Heart right ventricle (tissue), 16 donors: Measurements from ENCODE around the gene FKBP7. TPM values are rescaled to one million over a fixed set of nuclear protein-coding genes. Genes with fewer than 3 reads are reported as not detected.

Experiments used
- ATAC-seq, 8 donors: fragments of 200-7000 bp; cut with Tn5 transposase; one replicate each; pipeline ENCODE4 v1.9.1; 2020; ENCODE audit warnings: mild to moderate bottlenecking in 8 of 8, moderate library complexity in 8 of 8, moderate number of reproducible peaks in 1 of 8
- DNase-seq, 2 donors: peaks; one replicate each; pipeline ENCODE4 v3.0.0-alpha.2; 2020
- H3K27ac ChIP-seq, 10 donors: fragments of 200-600 bp; sonication (generic) in 2 of 10; one replicate each; pipeline versions ENCODE4 v1.5.0 to v1.8.0; 2020 to 2022; ENCODE audit warnings: mild to moderate bottlenecking in 3 of 10
- H3K27me3 ChIP-seq, 7 donors: fragments of 200-600 bp; one replicate each; pipeline ENCODE4 v1.8.0; 2021 to 2022; ENCODE audit warnings: mild to moderate bottlenecking in 2 of 7
- H3K36me3 ChIP-seq, 9 donors: fragments of 200-600 bp; sonication (generic) in 1 of 9; one replicate each; pipeline versions ENCODE4 v1.5.0 to v1.8.0; 2020 to 2022; ENCODE audit warnings: mild to moderate bottlenecking in 2 of 9
- H3K4me1 ChIP-seq, 9 donors: fragments of 200-600 bp; sonication (generic) in 1 of 9; one replicate each; pipeline versions ENCODE4 v1.5.0 to v1.8.0; 2020 to 2022; ENCODE audit warnings: mild to moderate bottlenecking in 4 of 9
- H3K4me3 ChIP-seq, 10 donors: fragments of 200-600 bp; sonication (generic) in 2 of 10; one replicate each; pipeline versions ENCODE4 v1.5.0 to v1.8.0; 2020 to 2022; ENCODE audit warnings: mild to moderate bottlenecking in 7 of 10, moderate library complexity in 2 of 10
- H3K9me3 ChIP-seq, 11 donors: fragments of 200-600 bp in 10 of 11; sonication (generic) in 2 of 11; one replicate each; pipeline versions ENCODE4 v1.5.0 to v1.8.0; 2013 to 2022; ENCODE audit warnings: mild to moderate bottlenecking in 2 of 11, control low read depth in 1 of 11, moderate library complexity in 1 of 11
- CTCF ChIP-seq, 9 donors: fragments of 200-600 bp; sonication (generic) in 2 of 9; IDR thresholded peaks; one replicate each; pipeline versions ENCODE4 v1.5.0 to v1.8.0; 2021 to 2022; ENCODE audit warnings: antibody characterized with exemption in 9 of 9, mild to moderate bottlenecking in 5 of 9, moderate library complexity in 1 of 9
- WGBS, 2 donors: extraction: QIAGEN DNeasy Blood & Tissue Kit; methylation state at CpG; one replicate each; pipeline ENCODE4 v1.1.7; 2013; ENCODE audit warnings: inconsistent platforms in 1 of 2; 5-methylcytosine and 5-hydroxymethylcytosine counted together
- intact Hi-C, 10 donors: fragments of 100-400 bp; cut with DNase I; formaldehyde crosslinking; loops; one replicate each; pipeline versions ENCODE4 v1.11.1 to v1.14.2; 2022
- polyA plus RNA-seq, 2 donors: library from polyadenylated mRNA; stranded (reverse); fragments of 200-250 nt; gene quantifications; one replicate each; pipeline ENCODE4 v1.2.3, GENCODE V29; 2013
- total RNA-seq, 10 donors: library from RNA; stranded (reverse); fragmentation: NEBNext Ultra II Directional in 3 of 10; extraction: Animal tissue kit (Norgen Biotek cat#: 25700) in 3 of 10; gene quantifications; one replicate each; pipeline versions ENCODE4 v1.2.1 to v1.2.4, GENCODE V29; 2021 to 2023
- donor health status: Arrhythmogenic right ventricular cardiomyopathy.
- donor health status: ischemic (EF 13 %, LVEDD 7.1; RV severe dilation, severe dysfunction).
- donor health status: healthy with polysubstance abuse.
- donor health status: DM: no; HTN: yes; CAD: no.
- donor health status: DM: no; HTN: no; CAD: no.
- donor health status: ischemic (EF 25% LVEDD 6.9; RV normal size, moderate dysfunction).
- donor health status: ischemic (EF 25% LVEDD 5.7; RV mildly dilated, moderate dysfunction).
- donor health status: healthy.
- donor health status: DM: yes; HTN: yes; CAD: no.
- donor health status: Ischemic cardiomyopathy.
- donor health status: ischemic (EF 35%, LVEDD 5.7; RV mildly dilated, moderate dysfunction).
- donor health status: nonischemic (EF 11% LVEDD 7.7; RV severe dilation, severe dysfunction).
- donor health status: DM: yes; HTN: yes; CAD: no.
- donor health status: PGD.
- donor health status: ischemic (EF 29% LVEDD 5.4; RV normal size, mild dysfunction).
- donor health status: nonischemic (EF 23%, LVEDD 6.1; RV moderate dilation, normal function).

The FKBP7 gene
- total and polyA plus RNA-seq, 12 donors = 6.1 to 12.4 (median 9.2) TPM

GRCh38 chr2:178436662-178437061 lies 41.7 kb downstream of the FKBP7 start:
- no peak for TF ChIP-seq CTCF (IDR thresholded peaks at IDR 0.05)
- H3K27me3 ChIP-seq = no peaks in the 10 kb centered on the region
- H3K4me1 ChIP-seq = no peaks in the 10 kb centered on the region
- 88 to 92% methylated on average over 2 of the region's 2 CpGs for WGBS, 2 donors
- H3K4me3 ChIP-seq = no peak overlapping the region
- ATAC-seq = no peak
- no peak overlapping the region for H3K27ac ChIP-seq
- H3K9me3 ChIP-seq = no peaks in the 10 kb centered on the region
- H3K36me3 ChIP-seq = peaks cover 0 to 100% (median 64%) of the 10 kb centered on the region in 9 donors
- DNase-seq = no peak
- intact Hi-C loops = no loop called here

- Histone ChIP-seq H3K4me1 (no peaks in the 10 kb centered on the region), H3K36me3 (peaks cover 0 to 82% (median 45%) of the 10 kb centered on the region in 9 donors), H3K4me3 (no peak overlapping the region), H3K27me3 (no peaks in the 10 kb centered on the region), H3K9me3 (peaks cover 0 to 19% (median 4%) of the 10 kb centered on the region in 11 donors), H3K27ac (no peak overlapping the region)
- intact Hi-C loops = no loop called here
- ATAC-seq (peak in 1 of 8 donors; percentile 38), DNase-seq (no peak)
- TF ChIP-seq CTCF (IDR thresholded peaks at IDR 0.05) = no peak
Measured at GRCh38 chr2:178429336-178429735, 49.1 kb downstream of the FKBP7 start.

- Histone ChIP-seq H3K9me3 (peaks cover 0 to 20% (median 4%) of the 10 kb centered on the region in 11 donors), H3K4me1 (no peaks in the 10 kb centered on the region), H3K36me3 (peaks cover 0 to 73% (median 35%) of the 10 kb centered on the region in 9 donors), H3K27ac (no peak overlapping the region), H3K4me3 (no peak overlapping the region), H3K27me3 (no peaks in the 10 kb centered on the region)
- DNase-seq (no peak), ATAC-seq (no peak)
- WGBS, 2 donors = 91 to 95% methylated on average over 1 of the region's 1 CpG
- intact Hi-C loops = no loop called here
- TF ChIP-seq CTCF (IDR thresholded peaks at IDR 0.05) = no peak
Measured at GRCh38 chr2:178428396-178428806, 50.0 kb downstream of the FKBP7 start.

GRCh38 chr2:178427458-178427857 lies 50.9 kb downstream of the FKBP7 start:
- no peak overlapping the region for H3K4me3 ChIP-seq
- ATAC-seq = no peak
- no peaks in the 10 kb centered on the region for H3K4me1 ChIP-seq
- peaks cover 0 to 64% (median 26%) of the 10 kb centered on the region in 9 donors for H3K36me3 ChIP-seq
- H3K9me3 ChIP-seq = peaks cover 0 to 20% (median 4%) of the 10 kb centered on the region in 11 donors
- H3K27ac ChIP-seq = no peak overlapping the region
- intact Hi-C loops = no loop called here
- H3K27me3 ChIP-seq = no peaks in the 10 kb centered on the region
- no peak for DNase-seq
- 79 to 88% methylated on average over 2 of the region's 2 CpGs for WGBS, 2 donors
- no peak for TF ChIP-seq CTCF (IDR thresholded peaks at IDR 0.05)
